HG02588 (cell line): ENCODE data around the gene TSPO2.
"Not testable (repeated sequence)": the region's sequence is repeated elsewhere in the genome, so short reads cannot be mapped to it uniquely, and the experiment has no call there.

Source experiments
- ATAC-seq: cut with Tn5 transposase; IDR thresholded peaks from one replicate; pipeline ENCODE4 v1.9.1; 2021; ENCODE audit warnings: mild to moderate bottlenecking, moderate library complexity; ENCODE audit not compliant: unreplicated experiment

The TSPO2 gene, protein sequence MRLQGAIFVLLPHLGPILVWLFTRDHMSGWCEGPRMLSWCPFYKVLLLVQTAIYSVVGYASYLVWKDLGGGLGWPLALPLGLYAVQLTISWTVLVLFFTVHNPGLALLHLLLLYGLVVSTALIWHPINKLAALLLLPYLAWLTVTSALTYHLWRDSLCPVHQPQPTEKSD

DNA sequence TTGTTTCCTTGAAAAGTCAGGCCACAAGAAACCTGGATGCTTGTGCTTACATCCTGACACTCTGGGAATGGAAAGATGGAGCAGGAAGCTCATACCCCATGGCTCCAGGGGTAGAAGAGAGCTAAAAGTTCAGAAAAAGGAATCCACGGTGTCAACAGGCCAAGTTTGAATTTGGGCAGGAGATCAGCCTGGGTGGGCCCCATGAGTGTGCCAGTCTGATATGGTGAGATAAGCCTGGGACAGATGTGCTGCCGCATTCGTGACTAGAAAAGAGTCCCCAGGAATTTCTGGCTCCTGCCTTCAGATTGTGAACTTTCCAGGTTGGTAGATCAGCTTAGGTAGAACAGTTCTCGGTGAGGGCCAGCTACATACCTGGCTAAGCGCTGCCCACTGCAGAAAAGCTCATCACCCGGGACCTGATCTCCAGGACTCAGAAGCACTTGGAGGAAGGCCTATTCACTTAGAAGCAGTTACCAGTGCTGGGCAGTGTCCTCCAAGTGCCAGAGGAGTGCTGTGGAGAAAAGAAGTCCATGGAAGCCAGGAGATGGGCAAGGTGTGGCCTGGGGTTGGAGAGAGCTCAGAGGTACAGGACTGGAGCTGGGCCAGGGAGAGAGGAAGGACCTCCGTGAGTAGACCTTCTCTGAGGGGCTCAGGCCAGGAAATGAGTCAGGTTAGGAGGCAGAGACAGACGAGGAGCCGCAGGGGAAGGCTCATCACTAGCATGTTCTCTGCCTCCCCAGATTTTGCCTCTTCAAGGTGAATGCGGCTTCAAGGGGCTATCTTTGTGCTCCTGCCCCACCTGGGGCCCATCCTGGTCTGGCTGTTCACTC lies at the start of gene TSPO2:
TSPO2 (plus strand) TSS at position 242 of the 830 bp plus-strand sequence; CDS start at position 761, 519 bp downstream.
- no peak for ATAC-seq

DNA sequence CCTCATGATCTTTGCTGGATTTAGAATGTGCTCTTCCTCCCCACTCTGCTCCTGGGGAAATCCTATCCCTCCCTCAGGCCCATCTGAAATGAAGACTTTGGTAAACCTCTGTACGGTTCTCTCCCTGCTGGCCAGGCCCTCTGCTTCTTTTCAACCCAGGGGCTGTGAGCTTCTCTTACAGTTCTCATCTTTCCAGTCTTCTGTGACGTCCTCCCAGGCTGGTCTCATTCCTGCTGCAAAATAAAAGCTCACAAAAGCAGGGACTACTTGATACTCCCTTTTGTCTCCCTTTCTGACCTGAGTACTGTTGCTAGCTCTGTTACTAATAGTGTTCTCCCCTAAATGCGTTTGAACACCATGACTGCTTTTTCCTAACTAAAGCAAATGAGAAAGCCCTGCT lies 49.5 kb upstream of the TSPO2 start:
- no peak for ATAC-seq

DNA sequence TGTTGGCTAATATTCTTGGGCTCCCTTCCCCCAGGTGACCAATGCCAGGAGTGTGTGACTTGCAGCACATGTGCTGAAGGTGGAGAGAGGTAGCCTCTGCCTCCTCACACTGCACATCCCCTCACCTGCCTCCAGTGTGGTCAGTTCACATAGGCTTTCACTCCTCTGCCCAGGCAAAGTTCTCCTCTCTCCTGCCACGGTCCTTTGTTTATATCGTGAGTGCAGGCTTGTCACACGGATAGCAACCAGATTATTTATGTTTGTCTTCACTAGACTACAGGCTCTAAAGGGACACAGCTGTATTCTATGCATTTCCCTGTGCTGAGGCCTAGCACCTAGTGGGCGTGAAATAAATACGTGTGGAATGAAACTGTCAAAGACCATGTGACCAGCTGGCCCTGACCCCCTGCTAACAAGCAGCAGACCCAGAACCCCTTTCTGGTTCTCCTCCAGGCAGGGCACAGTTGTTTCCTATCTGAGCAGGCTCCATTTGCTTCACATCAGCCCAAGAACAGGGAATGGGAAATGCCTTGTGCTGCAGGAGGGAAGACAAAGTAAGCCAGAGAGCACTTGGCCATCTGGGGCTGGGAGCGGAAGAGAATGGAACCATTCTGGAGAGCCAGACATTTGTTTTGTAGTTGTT lies 45.6 kb upstream of the TSPO2 start:
- no peak for ATAC-seq

DNA sequence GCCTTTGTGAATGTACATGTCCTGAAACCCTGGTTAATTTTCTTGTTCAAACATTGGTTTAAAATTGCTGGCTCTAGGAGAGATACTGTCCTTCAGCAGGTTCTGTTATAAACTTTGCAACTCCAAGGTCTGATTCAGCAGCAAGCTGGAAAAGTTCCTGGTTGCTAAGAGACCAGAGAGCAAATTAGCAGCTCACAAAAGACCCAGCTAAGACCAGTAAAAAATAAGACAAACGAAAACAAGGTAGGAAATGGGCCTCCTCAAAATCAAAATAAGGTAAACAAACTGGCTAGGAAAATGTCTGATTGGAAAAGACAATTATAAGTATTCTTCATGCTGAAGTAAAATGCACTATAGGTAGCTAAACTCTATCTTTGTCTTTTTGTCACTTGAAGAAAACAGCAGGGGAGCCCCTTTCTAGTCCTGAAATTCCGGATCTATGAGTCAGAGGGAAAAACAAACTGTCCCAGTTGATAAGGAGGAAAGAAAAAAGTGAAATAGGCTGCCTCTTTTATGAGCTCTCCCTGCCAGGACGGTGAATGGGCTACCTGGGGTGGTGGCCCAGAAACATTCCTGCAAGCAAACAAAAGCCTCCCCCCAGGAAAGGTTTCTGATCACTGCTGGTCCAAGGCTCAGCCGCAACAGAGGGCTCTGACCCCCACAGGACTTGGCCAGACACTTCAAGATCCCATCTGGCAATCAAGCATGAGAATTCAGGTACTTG lies 44.9 kb upstream of the TSPO2 start:
- no peak for ATAC-seq

DNA sequence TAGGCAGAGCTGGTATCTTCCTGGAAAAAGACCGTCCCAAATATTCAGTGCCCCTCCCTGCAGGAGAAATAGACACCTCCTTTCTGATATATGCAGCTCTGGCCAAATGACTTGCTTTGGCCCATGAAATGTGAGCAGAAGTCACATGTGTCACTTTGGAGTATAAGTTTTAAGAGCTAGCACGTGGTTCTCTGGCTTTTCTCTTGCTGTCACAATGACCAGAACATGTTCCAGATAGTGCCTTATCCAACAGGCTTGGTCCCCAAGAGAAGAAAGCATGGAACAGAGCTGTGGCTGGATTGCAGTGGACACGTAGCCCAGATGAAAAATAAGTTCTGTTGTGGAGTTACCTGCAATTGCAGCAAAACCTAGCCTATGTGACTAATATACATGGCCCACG lies 43.6 kb upstream of the TSPO2 start:
- no peak for ATAC-seq

DNA sequence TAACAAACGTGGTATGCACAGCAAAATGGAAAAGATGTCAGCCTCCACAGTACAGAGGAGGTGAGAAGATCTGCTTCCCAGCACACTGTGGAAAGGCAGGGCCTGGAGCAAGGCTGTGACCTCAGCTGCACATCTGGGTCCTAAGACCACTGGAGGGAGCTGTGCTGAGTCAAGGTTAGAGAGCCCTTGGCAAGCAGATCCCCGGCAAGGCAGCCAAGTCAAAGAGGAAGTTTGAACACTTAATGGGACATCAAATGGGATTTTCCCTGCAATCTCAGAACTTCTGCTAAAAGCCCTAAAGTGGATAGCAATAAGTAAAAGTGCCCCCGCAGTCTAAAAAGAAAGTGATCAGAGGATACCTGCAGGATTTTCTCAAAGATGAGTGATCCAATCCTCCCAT lies 42.7 kb upstream of the TSPO2 start:
- ATAC-seq, result no peak

DNA sequence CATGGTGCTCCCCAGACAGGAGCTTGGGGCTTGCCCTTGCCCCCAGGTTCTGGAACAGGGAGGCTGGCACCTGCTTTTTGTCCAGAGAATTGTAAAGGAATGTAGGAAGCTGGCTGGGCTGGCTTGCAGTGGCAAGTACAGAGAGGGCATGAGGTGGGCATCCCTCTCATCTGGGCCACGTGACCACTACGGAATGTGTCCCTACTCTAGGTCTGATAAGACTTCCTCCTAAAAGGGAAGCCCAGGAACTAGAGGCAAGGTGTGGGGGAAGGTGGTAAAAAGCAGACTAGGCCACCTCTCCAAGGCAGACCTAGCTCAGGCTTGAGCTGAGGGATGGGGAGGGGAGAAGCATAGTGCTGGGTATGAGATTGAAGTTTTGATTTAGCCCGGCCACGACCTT lies 42.0 kb upstream of the TSPO2 start:
- ATAC-seq, result no peak

DNA sequence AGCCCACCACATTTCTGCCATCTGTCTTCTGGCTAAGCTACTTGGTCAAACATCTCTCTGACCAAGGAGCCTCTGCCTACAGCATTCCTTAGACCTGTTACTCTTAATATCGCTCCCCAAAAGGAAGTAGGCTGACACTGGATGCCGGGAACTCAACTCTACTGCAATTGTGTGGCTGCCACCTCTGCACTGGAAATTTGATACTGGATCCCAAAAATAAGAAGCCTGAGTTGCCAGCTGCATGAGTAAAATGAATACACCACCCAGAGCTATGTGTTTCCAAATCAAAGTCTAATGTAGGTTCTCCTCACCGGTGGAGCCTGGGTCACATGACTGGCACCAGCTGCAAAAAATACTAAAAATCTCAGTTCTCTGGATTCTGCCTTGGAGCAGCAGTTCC lies 40.1 kb upstream of the TSPO2 start:
- ATAC-seq, result no peak

DNA sequence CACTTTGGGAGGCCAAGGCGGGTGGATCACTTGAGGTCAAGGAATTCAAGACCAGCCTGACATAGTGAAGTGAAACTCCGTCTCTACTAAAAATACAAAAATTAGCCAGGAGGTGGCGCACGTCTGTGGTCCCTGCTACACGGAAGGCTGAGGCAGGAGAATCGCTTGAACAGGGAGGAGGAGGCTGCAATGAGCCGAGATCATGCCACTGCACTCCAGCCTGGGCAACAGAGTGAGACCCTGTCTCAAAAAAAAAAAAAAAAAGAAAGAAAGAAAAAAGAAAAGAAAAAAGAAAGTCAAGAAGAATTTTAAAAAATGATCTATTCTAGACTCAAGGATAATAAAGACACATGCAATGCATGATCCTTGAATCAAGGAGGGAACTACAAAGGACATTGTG lies 36.0 kb upstream of the TSPO2 start:
- not testable (repeated sequence) for ATAC-seq

DNA sequence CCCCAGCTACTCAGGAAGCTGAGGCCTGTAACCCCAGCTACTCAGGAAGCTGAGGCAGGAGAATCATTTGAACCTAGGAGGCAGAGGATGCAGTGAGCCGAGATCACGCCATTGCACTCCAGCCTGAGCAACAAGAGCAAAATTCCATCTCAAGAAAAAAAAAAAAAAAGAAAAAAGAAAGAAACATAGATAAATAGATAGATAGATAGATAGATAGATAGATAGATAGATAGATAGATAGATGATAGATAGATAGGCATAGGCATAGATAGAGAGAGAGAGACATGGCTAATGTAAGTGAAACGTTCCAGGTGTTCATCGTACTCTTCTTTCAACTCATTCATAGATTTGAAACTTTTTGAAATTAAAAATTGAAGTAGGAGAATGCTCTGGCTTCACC lies 35.3 kb upstream of the TSPO2 start:
- not testable (repeated sequence) for ATAC-seq

DNA sequence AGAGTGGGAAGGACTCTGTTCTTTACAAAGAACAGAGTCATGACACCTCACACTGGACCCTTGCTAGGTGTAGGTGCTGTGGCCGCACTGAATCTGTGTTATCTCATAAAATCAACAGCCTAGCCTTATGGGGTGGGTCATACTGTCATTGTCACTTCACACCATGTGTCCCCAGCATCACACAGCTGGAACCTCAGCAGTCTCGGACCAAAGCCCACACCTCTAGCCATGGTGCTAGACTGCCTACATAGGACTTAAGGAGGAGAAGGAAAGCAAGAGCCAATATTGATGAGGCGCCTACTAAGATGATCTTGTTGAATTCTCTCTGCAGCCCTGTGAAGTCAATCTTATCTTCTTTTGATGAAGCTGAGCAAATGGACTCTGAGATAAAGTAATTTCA lies 34.3 kb upstream of the TSPO2 start:
- ATAC-seq, result no peak

DNA sequence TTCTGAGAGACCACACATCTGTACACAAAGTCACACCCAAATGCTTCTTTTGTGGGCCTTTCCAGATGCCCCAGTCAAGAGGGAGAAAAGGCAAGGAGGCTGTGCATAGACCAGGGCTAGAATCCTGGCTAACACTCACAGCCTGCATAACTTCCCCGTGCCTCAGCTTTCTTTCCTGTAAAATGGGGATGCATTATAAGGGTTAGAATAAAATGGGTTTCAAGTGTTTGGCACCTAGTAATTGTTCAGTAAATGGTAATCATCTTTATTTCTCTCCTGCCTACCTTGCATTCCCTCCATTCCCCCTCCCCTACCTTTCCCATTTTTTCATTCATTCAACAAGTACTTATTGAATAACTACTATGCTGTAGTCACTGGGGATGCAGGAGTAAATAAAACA lies 32.6 kb upstream of the TSPO2 start:
- no peak for ATAC-seq

DNA sequence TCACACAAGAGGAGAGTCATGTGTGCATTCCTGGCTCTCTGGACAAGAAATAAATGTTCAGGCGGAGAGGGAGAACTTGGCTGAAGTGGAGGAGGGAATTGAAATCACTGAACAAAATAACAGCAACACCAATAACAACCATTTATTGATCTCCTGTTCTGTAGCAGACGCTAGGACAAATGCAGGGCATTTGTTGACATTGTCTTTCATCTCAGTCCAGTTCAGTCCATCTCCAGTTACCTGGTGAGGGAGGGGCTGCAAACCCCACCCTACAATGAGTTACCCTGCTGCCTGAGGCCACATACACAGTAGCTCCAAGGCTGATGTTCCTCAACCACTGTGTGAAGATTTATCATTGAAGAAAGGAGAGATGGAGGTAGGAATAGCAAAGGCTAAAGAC lies 30.6 kb upstream of the TSPO2 start:
- ATAC-seq, result no peak

DNA sequence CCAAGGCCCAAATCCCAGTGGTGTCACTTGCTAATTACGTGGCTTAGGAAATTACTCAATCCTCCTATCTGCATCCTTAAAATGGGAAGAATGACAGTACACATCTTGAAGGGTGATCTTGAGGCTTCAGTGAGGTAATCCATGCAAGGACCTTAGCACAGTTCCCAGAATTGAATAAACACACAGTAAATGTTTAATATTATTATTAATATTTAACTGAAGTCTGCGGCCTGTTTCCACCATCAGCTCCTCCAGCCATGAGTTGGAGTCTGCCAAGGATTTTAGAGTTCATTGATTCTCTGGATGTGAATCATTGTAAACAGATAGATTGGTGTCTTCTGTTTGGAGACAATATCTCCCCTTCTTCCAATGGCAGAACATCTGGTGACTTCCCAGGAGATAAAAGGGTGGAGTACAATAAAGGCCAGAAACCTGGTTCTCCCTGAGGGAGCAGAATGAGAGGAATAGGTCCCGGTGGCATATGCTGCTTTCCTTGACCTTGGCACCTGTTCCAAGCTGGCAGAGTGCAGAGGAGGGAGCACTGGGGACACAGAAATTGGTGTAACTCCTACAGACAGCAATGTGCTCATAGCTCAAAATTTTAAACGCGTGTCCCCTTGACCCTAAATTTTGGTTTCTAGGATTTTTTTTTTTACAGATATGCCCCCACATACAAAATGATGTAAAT lies 28.7 kb upstream of the TSPO2 start:
- ATAC-seq, result no peak

DNA sequence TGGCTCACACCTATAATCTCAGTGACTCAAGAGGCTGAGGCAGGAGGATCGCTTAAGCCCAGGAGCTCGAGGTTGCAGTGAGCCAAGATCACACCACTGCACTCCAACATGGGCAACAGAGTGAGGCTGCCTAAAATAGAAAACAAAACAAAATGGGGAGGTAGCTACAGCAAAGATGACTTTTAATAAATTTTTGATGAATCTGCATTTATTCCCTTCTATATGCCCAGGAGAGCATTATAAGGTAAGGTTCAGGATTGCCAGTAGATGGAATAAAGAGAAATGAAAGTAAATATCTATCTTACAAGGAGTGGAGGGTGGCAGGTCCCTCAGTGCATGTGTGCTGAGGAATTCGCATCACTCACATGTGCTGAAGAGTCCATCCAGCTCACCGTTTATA lies 27.5 kb upstream of the TSPO2 start:
- no peak for ATAC-seq

DNA sequence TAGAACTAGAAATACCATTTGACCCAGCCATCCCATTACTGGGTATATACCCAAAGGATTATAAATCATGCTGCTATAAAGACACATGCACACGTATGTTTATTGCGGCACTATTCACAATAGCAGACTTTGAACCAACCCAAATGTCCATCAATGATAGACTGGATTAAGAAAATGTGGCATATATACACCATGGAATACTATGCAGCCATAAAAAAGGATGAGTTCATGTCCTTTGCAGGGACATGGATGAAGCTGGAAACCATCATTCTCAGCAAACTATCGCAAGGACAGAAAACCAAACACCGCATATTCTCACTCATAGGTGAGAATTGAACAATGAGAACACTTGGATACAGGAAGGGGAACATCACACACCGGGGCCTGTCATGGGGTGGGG lies 26.4 kb upstream of the TSPO2 start:
- ATAC-seq, result not testable (repeated sequence)

DNA sequence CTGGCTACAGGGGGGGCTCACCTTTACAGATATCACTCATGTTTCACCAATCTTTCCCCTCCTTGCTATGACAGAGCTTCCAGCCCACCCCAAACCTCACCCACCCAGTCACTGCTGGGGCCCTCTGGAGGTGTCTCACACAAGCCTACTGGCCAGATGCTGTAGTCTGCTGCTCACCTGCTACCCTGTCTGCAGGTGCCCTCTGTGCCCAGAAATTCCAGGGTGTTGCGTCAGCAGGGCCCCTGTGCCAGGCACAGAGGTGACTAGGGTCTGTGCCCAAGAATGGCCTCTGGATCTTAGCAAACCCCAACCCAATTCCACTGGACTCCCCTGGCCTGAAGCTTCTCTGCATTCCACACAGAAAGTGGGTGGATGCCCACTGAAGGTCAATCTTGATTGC lies 24.6 kb upstream of the TSPO2 start:
- ATAC-seq, result no peak

DNA sequence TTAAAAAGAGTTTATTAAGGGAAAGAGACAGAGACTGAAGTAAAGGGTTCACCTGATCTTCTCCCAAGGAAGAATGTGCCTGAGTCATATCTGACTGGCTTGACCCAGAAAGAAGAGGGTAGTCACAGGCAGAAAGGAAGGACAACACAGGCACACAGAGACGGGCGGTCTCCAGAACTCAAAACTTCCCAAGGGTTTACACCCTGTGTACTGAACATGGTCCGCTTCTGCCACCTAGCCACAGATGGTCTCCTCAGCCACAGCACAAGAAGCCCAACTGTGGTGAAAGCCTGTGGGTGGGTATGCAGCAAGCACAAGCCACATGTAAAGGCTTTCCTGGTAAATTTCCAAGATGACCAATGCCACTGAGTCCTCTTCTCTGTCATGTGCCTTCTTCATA lies 20.4 kb upstream of the TSPO2 start:
- no peak for ATAC-seq

DNA sequence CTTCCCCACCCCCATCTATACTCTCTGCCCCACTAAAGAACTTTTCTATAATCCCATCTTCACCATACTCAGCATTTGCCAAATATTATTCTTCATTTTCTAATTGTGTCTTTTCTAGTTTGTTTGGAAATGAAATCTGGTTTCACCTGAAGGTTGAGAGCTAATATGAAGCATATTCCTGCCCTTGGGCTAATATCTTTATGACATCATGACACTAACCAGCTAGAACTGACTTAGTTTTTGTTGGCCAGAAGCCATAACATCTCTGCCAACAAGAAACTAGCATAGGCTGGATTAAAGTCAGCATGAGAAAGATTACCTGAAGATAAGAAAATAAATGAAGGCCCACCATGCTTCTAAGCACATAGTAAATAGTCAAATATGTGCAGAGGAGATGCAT lies 20.0 kb upstream of the TSPO2 start:
- ATAC-seq, result no peak

DNA sequence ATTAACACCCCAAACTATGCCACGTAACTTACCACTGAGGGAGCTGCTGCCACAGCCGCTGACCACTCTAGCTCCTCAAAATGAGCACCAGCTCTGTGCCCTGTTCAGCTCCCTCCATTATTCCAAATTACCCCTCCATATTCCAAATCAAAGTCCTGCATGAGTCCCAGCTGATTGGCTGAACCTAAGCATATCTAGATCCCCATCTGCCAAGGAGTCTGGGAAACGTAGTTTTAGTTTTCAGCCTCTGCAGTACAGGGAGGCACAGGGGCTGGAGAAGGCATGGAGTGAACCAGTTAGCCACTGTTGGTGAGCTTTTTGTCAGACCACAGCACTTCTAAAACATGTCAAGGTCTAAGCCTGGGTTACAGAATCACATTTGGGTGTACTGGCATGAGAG lies 19.2 kb upstream of the TSPO2 start:
- ATAC-seq, result no peak

DNA sequence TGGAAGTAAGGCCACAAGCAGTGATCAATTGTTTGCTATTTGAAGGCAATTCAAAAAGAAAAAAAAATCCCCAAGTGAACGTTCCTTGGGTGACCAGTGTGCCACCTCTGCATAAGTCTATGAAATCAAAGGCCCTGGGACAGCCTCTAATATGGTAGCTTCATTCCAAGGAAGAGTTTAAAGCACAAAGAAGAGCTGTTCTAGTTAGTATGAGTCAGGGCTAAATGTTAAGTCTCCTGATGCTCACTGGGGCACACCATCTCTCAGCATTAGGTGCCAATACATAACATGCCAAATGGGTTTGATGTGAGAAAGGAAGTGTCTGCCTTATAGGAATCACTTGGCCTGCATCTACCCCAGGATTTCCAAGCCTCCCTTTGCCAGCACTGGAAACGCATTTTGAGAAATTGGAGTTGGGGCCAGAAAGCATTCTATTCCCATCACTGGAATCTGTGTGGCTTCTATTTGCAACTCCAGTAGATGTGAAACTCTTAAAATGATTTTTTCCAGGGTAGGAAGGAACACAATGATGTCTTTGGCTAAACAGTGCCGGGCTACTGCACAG lies 16.2 kb upstream of the TSPO2 start:
- ATAC-seq, result no peak
